ENCODE data around the gene ZNF580. TPM values are rescaled to one million over a fixed set of nuclear protein-coding genes. Genes with fewer than 3 reads are reported as not detected.

ZNF580 gene
- polyA plus RNA-seq, 3 donors: 9.7 to 46.5 (median 10.7) TPM

DNA sequence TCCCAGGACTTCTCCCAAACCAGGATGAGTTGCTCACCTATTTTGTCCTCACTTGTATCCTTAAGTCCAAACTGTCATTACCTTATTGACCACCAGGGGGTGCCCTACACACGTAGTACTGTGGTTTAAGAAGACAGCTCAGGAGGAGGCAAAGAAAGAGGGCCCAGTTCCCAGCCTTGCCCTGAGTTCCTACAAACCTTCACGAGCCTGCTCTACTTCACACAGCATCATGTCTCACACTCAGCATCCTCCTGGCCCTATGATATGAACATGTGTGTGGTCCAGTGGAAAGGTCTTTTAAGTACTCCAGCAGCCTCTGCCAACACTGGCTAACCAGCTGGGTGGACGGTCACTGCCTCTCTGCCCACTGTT is 8.4 kb upstream of the ZNF580 start:
- TF ChIP-seq, protein P1, sequence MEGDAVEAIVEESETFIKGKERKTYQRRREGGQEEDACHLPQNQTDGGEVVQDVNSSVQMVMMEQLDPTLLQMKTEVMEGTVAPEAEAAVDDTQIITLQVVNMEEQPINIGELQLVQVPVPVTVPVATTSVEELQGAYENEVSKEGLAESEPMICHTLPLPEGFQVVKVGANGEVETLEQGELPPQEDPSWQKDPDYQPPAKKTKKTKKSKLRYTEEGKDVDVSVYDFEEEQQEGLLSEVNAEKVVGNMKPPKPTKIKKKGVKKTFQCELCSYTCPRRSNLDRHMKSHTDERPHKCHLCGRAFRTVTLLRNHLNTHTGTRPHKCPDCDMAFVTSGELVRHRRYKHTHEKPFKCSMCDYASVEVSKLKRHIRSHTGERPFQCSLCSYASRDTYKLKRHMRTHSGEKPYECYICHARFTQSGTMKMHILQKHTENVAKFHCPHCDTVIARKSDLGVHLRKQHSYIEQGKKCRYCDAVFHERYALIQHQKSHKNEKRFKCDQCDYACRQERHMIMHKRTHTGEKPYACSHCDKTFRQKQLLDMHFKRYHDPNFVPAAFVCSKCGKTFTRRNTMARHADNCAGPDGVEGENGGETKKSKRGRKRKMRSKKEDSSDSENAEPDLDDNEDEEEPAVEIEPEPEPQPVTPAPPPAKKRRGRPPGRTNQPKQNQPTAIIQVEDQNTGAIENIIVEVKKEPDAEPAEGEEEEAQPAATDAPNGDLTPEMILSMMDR (IDR thresholded peaks at IDR 0.05): peak; percentile 68
- no peak overlapping the region for H3K4me3 Mint-ChIP-seq
- H3K9me3 Mint-ChIP-seq: no peaks in the 10 kb centered on the region
- no peak overlapping the region for H3K4me3 ChIP-seq (replicated peaks in 1 of 3; ENCODE audit: low read depth in 2 of 3, low read length in 3 of 3)
- H3K9ac ChIP-seq (ENCODE audit: insufficient read depth, low read length, poor library complexity, severe bottlenecking): no peak overlapping the region
- peaks cover 28 to 41% of the 10 kb centered on the region in 2 donors for H3K4me1 ChIP-seq (ENCODE audit: control insufficient read depth in 1 of 2, insufficient read depth in 2 of 2, low read length in 2 of 2)
- H3K9me3 ChIP-seq (replicated peaks in 1 of 2; ENCODE audit: control insufficient read depth in 1 of 2, insufficient read depth in 1 of 2, low read length in 2 of 2): no peaks in the 10 kb centered on the region
- H3K27ac Mint-ChIP-seq: peak overlapping the region in 3 of 7 donors; percentile 57 to 81 (median 58)
- H2AFZ ChIP-seq (ENCODE audit: insufficient read depth, low read depth, low read length, poor library complexity, severe bottlenecking): no peak overlapping the region
- peaks cover 0 to 6% (median 3%) of the 10 kb centered on the region in 3 donors for H3K27me3 Mint-ChIP-seq (ENCODE audit: low read depth in 3 of 3)
- H3K27me3 ChIP-seq (ENCODE audit: control insufficient read depth in 2 of 2, insufficient read depth in 2 of 2, low read length in 2 of 2): no peaks in the 10 kb centered on the region
- peaks cover 48% of the 10 kb centered on the region for H3K4me1 Mint-ChIP-seq
- peak; percentile 85 to 93 (median 92) for DNase-seq
- no peaks in the 10 kb centered on the region for H3K36me3 ChIP-seq (replicated peaks in 1 of 2; ENCODE audit: control insufficient read depth in 1 of 2, insufficient read depth in 2 of 2, low read length in 2 of 2)
- WGBS (ENCODE audit: insufficient coverage): no CpG with 5 or more reads among the region's 3 CpGs
- peaks cover 0 to 7% of the 10 kb centered on the region in 2 donors for H3K36me3 Mint-ChIP-seq
- peaks cover 26% of the 10 kb centered on the region for H3K79me2 ChIP-seq (ENCODE audit: insufficient read depth, low read length)
- no peaks in the 10 kb centered on the region for H4K20me1 ChIP-seq (ENCODE audit: insufficient read depth, low read length)
- no peak overlapping the region for H3K27ac ChIP-seq (ENCODE audit: low read depth in 1 of 2, low read length in 2 of 2)
- no peak overlapping the region for H3K4me2 ChIP-seq (replicated peaks; ENCODE audit: extremely low read depth, low read length, poor library complexity, severe bottlenecking)
- intact Hi-C loops (cut with micrococcal nuclease): loop anchor here (5.0 to 10.0 kb wide), 3 partner anchors 50 to 182 kb away; partner anchors contain the start of gene ZNF579 (in 1 of the 2)

DNA sequence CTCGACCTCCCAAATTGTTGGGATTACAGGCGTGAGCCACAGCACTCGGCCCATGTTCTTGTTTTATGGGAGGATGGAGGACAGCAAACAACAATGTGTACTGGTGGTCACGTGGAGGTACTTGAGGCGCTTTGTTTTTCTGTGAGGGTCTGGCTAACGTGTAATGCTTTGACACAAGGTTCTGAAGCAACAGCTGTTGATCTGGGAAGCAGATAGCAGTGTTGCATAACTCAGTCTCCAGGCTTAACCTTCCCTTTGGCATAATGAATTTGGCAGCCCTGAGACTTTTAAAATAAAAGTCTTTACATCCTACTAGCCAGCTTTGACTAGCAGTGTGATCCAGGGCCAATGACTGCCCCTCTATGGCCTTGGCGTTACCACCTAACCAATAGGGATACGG is 6.9 kb upstream of the ZNF580 start:
- peaks cover 10 to 15% of the 10 kb centered on the region in 2 donors for H3K36me3 Mint-ChIP-seq
- Histone ChIP-seq H3K36me3 (replicated peaks in 1 of 2; ENCODE audit: control insufficient read depth in 1 of 2, insufficient read depth in 2 of 2, low read length in 2 of 2) (no peaks in the 10 kb centered on the region), H3K4me2 (replicated peaks; ENCODE audit: extremely low read depth, low read length, poor library complexity, severe bottlenecking) (peak overlapping the region; percentile 85), H3K9ac (ENCODE audit: insufficient read depth, low read length, poor library complexity, severe bottlenecking) (no peak overlapping the region), H3K4me3 (replicated peaks in 1 of 3; ENCODE audit: low read depth in 2 of 3, low read length in 3 of 3) (peak overlapping the region in 1 of 3 experiments; percentile 86), H4K20me1 (ENCODE audit: insufficient read depth, low read length) (no peaks in the 10 kb centered on the region), H3K9me3 (replicated peaks in 1 of 2; ENCODE audit: control insufficient read depth in 1 of 2, insufficient read depth in 1 of 2, low read length in 2 of 2) (no peaks in the 10 kb centered on the region), H3K79me2 (ENCODE audit: insufficient read depth, low read length) (peaks cover 34% of the 10 kb centered on the region), H3K27ac (ENCODE audit: low read depth in 1 of 2, low read length in 2 of 2) (peak overlapping the region; percentile 89 to 100), H3K27me3 (ENCODE audit: control insufficient read depth in 2 of 2, insufficient read depth in 2 of 2, low read length in 2 of 2) (no peaks in the 10 kb centered on the region), H2AFZ (ENCODE audit: insufficient read depth, low read depth, low read length, poor library complexity, severe bottlenecking) (peak overlapping the region; percentile 67), H3K4me1 (ENCODE audit: control insufficient read depth in 1 of 2, insufficient read depth in 2 of 2, low read length in 2 of 2) (peaks cover 28 to 41% of the 10 kb centered on the region in 2 donors)
- no peaks in the 10 kb centered on the region for H3K9me3 Mint-ChIP-seq
- DNase-seq: peak in 1 of 3 donors; percentile 31
- WGBS (ENCODE audit: insufficient coverage): 40% methylated on average over 8 of the region's 8 CpGs
- H3K4me3 Mint-ChIP-seq: peak overlapping the region in 1 of 2 donors; percentile 100
- TF ChIP-seq, protein P1 (IDR thresholded peaks at IDR 0.05): no peak
- H3K27ac Mint-ChIP-seq: peak overlapping the region in 6 of 7 donors; percentile 40 to 100 (median 100)
- intact Hi-C loops (cut with micrococcal nuclease): loop anchor here (2.0 to 10.0 kb wide), 4 partner anchors 41 to 181 kb away; partner anchors contain the start of genes EPN1 (in 1 of the 2) and ZNF579 (in 1 of the 2)
- peaks cover 57% of the 10 kb centered on the region for H3K4me1 Mint-ChIP-seq
- peaks cover 0 to 6% (median 3%) of the 10 kb centered on the region in 3 donors for H3K27me3 Mint-ChIP-seq (ENCODE audit: low read depth in 3 of 3)

Data from CD14-positive monocyte (primary cell).